Measurements from ENCODE around the gene LYPD3.

- no peak for TF ChIP-seq CTCF (IDR thresholded peaks at IDR 0.05)
- TF ChIP-seq POLR2A (IDR thresholded peaks at IDR 0.05), result no peak
- peak; percentile 33 for TF ChIP-seq POLR2AphosphoS5 (IDR thresholded peaks at IDR 0.05)
Observed at GRCh38 chr19:43439032-43439708, 26.2 kb downstream of the LYPD3 start.

Measured in prostate gland (tissue), 2 donors.